ENCODE results near the gene WLS. TPM values are rescaled to one million over a fixed set of nuclear protein-coding genes. Genes with fewer than 3 reads are reported as not detected.

Gene WLS
- total and polyA plus RNA-seq, 10 of the 15 experiments (the other 5 are each of a cell fraction or from before 2014, with no cell fraction given) = 0.04 to 0.36 TPM; not detected in 8

DNA sequence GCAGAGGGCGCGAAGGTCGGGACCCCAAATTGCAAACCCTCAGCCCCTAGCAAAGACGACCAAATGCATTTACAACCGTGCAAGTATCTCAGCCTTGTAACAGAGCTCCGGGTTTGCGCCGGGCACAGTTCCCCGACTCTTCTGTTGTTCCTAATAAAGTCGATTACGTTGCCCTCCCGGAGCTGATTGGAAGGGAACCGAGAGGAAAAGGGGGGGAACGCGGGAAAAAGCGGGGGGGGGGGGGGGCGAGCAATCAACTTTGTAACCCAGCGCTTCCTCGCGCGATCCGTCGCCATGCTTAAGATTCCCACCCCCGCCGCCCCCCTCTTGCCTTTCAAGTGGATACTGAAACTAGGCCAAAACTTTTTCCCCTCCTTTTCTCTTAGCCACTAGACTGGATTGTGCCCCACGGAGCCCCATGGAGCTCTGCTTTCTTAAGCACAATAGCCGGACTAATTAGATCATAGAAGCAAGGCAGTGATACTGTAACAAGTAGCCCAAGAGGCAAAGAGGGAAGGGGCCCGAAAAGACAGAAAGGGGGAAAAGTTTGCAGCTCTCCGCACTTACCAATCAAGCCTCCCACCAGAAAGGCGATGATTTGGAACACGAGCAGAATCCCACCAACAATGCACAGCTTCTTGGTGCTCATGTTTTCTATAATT lies 565 bp downstream of the WLS start (continued):
- TF ChIP-seq E2F4 (IDR thresholded peaks at IDR 0.05; ENCODE audit: low read depth, low read length) (no peak), RB1 (IDR thresholded peaks at IDR 0.05; ENCODE audit: borderline replicate concordance) (no peak), RELB (IDR thresholded peaks at IDR 0.05; ENCODE audit: low read depth) (no peak)
- TF ChIP-seq, protein P1, sequence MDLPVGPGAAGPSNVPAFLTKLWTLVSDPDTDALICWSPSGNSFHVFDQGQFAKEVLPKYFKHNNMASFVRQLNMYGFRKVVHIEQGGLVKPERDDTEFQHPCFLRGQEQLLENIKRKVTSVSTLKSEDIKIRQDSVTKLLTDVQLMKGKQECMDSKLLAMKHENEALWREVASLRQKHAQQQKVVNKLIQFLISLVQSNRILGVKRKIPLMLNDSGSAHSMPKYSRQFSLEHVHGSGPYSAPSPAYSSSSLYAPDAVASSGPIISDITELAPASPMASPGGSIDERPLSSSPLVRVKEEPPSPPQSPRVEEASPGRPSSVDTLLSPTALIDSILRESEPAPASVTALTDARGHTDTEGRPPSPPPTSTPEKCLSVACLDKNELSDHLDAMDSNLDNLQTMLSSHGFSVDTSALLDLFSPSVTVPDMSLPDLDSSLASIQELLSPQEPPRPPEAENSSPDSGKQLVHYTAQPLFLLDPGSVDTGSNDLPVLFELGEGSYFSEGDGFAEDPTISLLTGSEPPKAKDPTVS (IDR thresholded peaks at IDR 0.05; ENCODE audit: low read depth, low read length) = no peak

DNA sequence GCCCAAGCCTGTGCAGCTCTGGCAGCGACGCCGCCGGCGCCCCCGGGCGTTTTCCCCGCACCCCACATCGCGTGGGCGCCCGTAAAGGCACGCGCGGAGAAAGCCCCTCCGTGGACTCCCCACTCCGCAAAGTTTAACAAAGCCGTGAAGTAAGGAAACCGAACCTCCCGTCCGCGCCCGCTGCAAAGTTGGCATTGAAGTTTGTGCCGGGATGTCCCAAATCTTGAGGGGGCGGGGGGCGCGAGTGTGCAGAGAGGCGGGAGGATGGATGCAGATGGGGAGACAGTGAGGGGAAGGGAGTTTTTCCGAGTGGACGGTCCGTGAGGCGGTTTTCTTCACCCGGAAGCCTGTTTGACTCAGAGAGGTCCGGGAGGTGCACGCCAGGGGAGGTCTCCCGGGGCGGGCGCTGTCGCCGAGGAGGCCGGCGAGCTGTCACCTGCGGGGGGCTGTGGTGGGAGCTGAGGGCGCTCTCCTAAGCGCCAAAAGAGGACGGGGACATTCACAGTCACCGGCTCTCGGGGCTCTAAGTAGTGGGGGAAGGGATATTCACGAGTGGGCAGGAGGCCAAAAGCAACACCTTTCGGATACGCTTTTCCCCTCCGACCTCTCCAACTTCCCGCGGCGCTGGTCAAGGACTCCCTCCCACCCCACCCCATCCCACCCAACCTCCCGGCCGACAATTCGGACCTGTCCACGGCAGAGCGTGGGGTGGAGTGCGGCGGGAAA lies 1.3 kb downstream of the WLS start:
- DNase-seq (ENCODE audit: low read depth, low spot score) (no peak), FAIRE-seq (no peak), ATAC-seq (no peak)
- POLR2A ChIA-PET = no interaction called here
- Histone ChIP-seq H4K20me1 (ENCODE audit: control insufficient read depth, insufficient read depth) (no peaks in the 10 kb centered on the region), H3K9ac (ENCODE audit: control insufficient read depth, insufficient read depth, low read length) (no peak overlapping the region), H3K4me3 (no peak overlapping the region), H3K9me3 (replicated peaks; ENCODE audit: control insufficient read depth, insufficient read depth, low read length) (no peaks in the 10 kb centered on the region), H3K4me1 (ENCODE audit: control insufficient read depth, insufficient read depth, low read length) (no peaks in the 10 kb centered on the region), H3K36me3 (ENCODE audit: control insufficient read depth in 2 of 2, insufficient read depth in 2 of 2, low read length in 1 of 2) (no peaks in the 10 kb centered on the region), H3K4me2 (ENCODE audit: control insufficient read depth, insufficient read depth) (no peak overlapping the region), H3K27me3 (replicated peaks in 1 of 2; ENCODE audit: control insufficient read depth in 2 of 2, insufficient read depth in 2 of 2, low read length in 1 of 2) (peaks cover 10 to 16% of the 10 kb centered on the region in 2 experiments), H3K79me2 (ENCODE audit: control insufficient read depth, insufficient read depth, low read length) (no peaks in the 10 kb centered on the region), H3K27ac (ENCODE audit: control insufficient read depth, insufficient read depth) (no peak overlapping the region), H2AFZ (ENCODE audit: control insufficient read depth, low read depth, low read length) (no peak overlapping the region)
- TF ChIP-seq HDGF (IDR thresholded peaks at IDR 0.05) (no peak), NFYA (IDR thresholded peaks at IDR 0.05; ENCODE audit: borderline replicate concordance, low read depth, low read length) (no peak), MEF2A (IDR thresholded peaks at IDR 0.05; ENCODE audit: insufficient read depth, low read depth, low read length) (no peak), FOXM1 (IDR thresholded peaks at IDR 0.05; ENCODE audit: low read depth, low read length) (no peak), JUND (IDR thresholded peaks at IDR 0.05; ENCODE audit: low read depth, low read length) (no peak), TCF12 (IDR thresholded peaks at IDR 0.05; ENCODE audit: low read depth, low read length) (no peak), TCF3 (IDR thresholded peaks at IDR 0.05; ENCODE audit: borderline replicate concordance, insufficient read depth, low read depth, low read length) (no peak), REST (IDR thresholded peaks at IDR 0.05; ENCODE audit: low read depth, low read length) (no peak), NR2C2 (IDR thresholded peaks at IDR 0.05; ENCODE audit: borderline replicate concordance, control insufficient read depth, insufficient read length, low read depth) (no peak), IRF4 (IDR thresholded peaks at IDR 0.05; ENCODE audit: low read depth, low read length) (no peak)
- 7% methylated on average over 49 of the region's 62 CpGs for WGBS (ENCODE audit: insufficient coverage, insufficient replicate concordance, low lambda C conversion rate, missing lambda C conversion rate)
- BruUV-seq (replicated peaks) = no TSS peak
- in situ Hi-C loops (cut with MboI) = no loop called here
- intact Hi-C loops (cut with micrococcal nuclease; ENCODE audit: unreplicated experiment) = no loop called here
- SMC1A ChIA-PET (ENCODE audit: uncharacterized antibody, unreplicated experiment) = no interaction called here
- RAD21 ChIA-PET (ENCODE audit: unreplicated experiment) = no interaction called here
- CTCF ChIA-PET = no interaction called here

Measured in GM12878 (cell line).